ENCODE measurements around the gene DOCK3. TPM values are rescaled to one million over a fixed set of nuclear protein-coding genes. Genes with fewer than 3 reads are reported as not detected.

DOCK3 gene
- total and polyA plus RNA-seq, 2 of the 4 experiments (the other 2 are of a cell fraction): under 0.01 to 0.12 TPM

GRCh38 chr3:51380601-51381332 is 706.0 kb downstream of the DOCK3 start:
- no CpG with 5 or more reads among the region's 15 CpGs for WGBS, 2 experiments (ENCODE audit: extremely low coverage in 2 of 2, insufficient read length in 1 of 2)
- no peak overlapping the region for H3K56ac ChIP-seq (ENCODE audit: extremely low read depth, insufficient read depth, low read length)
- in situ Hi-C loops (cut with MboI; ENCODE audit: low sequenced_read_pairs) (loop anchor here (25.0 kb wide), 2 partner anchors 557 to 1043 kb away; partner anchors contain the start of genes PARP3, RASSF1, RRP9 and TUSC2), intact Hi-C loops (cut with micrococcal nuclease) (no loop called here), dilution Hi-C loops (cut with HindIII; ENCODE audit: low sequenced_read_pairs, unreplicated experiment) (no loop called here)
- H3K9ac ChIP-seq (ENCODE audit: low read depth, low read length): no peak overlapping the region
- no peak overlapping the region for H3K27ac ChIP-seq (ENCODE audit: insufficient read depth, low read length)
- H2BK120ac ChIP-seq (ENCODE audit: low read depth, low read length): no peak overlapping the region
- BruUV-seq (replicated peaks): no TSS peak
- no peaks in the 10 kb centered on the region for H3K9me3 ChIP-seq (ENCODE audit: control insufficient read depth, insufficient read depth, low read length)
- H3K18ac ChIP-seq (ENCODE audit: low read depth, low read length): no peak overlapping the region
- no peak overlapping the region for H3K4ac ChIP-seq (ENCODE audit: low read depth, low read length)
- peaks cover 6% of the 10 kb centered on the region for H3K27me3 ChIP-seq (ENCODE audit: control insufficient read depth, insufficient read depth, low read length)
- H3K4me2 ChIP-seq (ENCODE audit: low read depth, low read length): no peak overlapping the region
- no peaks in the 10 kb centered on the region for H3K4me1 ChIP-seq (ENCODE audit: control insufficient read depth, insufficient read depth, low read length)
- CTCF ChIA-PET: interaction anchor here (0.6 kb wide), 1 partner anchor 8 kb away, joined by 3 read pairs; no protein-coding TSS in a partner anchor
- H2AK9ac ChIP-seq (replicated peaks; ENCODE audit: low read depth, low read length, poor library complexity): no peak overlapping the region
- H3K9me1 ChIP-seq (ENCODE audit: insufficient read depth, low read length): no peaks in the 10 kb centered on the region
- H4K5ac ChIP-seq (ENCODE audit: low read depth, low read length): no peak overlapping the region
- no peaks in the 10 kb centered on the region for H3K36me3 ChIP-seq (ENCODE audit: control insufficient read depth, insufficient read depth, low read length)
- H4K91ac ChIP-seq (ENCODE audit: insufficient read depth, low read depth, low read length): no peak overlapping the region
- no peak overlapping the region for H4K8ac ChIP-seq (ENCODE audit: low read depth in 2 of 2, low read length in 2 of 2)
- H4K20me1 ChIP-seq (ENCODE audit: insufficient read depth, low read length): no peaks in the 10 kb centered on the region
- H3K4me3 ChIP-seq (ENCODE audit: insufficient read depth, low read depth, low read length): no peak overlapping the region
- H2BK5ac ChIP-seq (ENCODE audit: low read depth, low read length, poor library complexity, severe bottlenecking): no peak overlapping the region
- peaks cover 10 to 18% of the 10 kb centered on the region in 2 experiments for H3K79me1 ChIP-seq (ENCODE audit: low read depth in 1 of 2, low read length in 2 of 2)
- no peak overlapping the region for H3K23ac ChIP-seq (ENCODE audit: low read depth, low read length)
- no peak overlapping the region for H2BK15ac ChIP-seq (ENCODE audit: low read depth, low read length)
- POLR2A ChIA-PET (ENCODE audit: unreplicated experiment): no interaction called here
- TF ChIP-seq ELK1 (IDR thresholded peaks at IDR 0.05; ENCODE audit: borderline replicate concordance, low read depth, low read length) (no peak), BHLHE40 (IDR thresholded peaks at IDR 0.05; ENCODE audit: low read depth, low read length) (no peak), FOS (IDR thresholded peaks at IDR 0.05; ENCODE audit: low read depth, low read length) (no peak), CTCF (conservative IDR thresholded peaks at IDR 0.05; ENCODE audit: low read depth, low read length) (no peak), RFX5 (IDR thresholded peaks at IDR 0.05; ENCODE audit: low read depth, low read length) (no peak), NFE2L2 (IDR thresholded peaks at IDR 0.05; ENCODE audit: low read depth, low read length) (no peak), CHD1 (IDR thresholded peaks at IDR 0.05; ENCODE audit: low read depth, low read length) (no peak)
- no peak overlapping the region for H2AK5ac ChIP-seq (ENCODE audit: low read depth, low read length)
- H2BK20ac ChIP-seq (ENCODE audit: low read depth, low read length): no peak overlapping the region
- no peak overlapping the region for H2AFZ ChIP-seq (replicated peaks; ENCODE audit: low read length, poor library complexity)
- no peak overlapping the region for H3K14ac ChIP-seq (replicated peaks; ENCODE audit: low read depth, low read length)
- no peak for DNase-seq
- ATAC-seq (ENCODE audit: low read depth): no peak

All from IMR-90 (cell line).